Breast epithelium (tissue), 3 donors: Measurements from ENCODE around the gene SDC4.

Source experiments
- POLR2A ChIP-seq: fragments of 450-650 bp; IDR thresholded peaks from one replicate; pipeline ENCODE4 v1.6.1; 2016; ENCODE audit warnings: antibody characterized with exemption, mild to moderate bottlenecking, moderate library complexity
- TF ChIP-seq, protein P1 (sequence below), 3 donors: fragments of 450-650 bp; IDR thresholded peaks; one replicate each; pipeline ENCODE4 v1.5.1; 2016 to 2017; ENCODE audit warnings: antibody characterized with exemption in 3 of 3, mild to moderate bottlenecking in 3 of 3, moderate library complexity in 3 of 3

DNA sequence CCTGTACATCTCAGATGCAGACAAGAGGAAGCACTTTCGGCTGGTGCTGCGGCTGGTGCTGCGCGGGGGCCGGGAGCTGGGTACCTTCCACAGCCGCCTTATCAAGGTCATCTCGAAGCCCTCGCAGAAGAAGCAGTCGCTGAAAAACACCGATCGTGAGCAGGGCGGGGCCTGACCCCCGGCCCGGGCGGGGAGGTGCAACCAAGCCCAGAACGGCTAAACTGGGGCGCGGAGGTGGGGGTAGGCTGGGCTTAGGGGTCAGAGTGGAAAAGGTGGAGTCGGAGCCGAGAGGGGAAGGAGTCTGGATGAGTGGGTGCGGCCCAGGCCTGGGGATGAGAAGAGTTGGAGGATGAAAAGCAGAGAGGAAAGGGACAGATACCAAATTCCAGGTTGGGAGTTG, 36.0 kb downstream of the SDC4 start:
- TF ChIP-seq, protein P1, sequence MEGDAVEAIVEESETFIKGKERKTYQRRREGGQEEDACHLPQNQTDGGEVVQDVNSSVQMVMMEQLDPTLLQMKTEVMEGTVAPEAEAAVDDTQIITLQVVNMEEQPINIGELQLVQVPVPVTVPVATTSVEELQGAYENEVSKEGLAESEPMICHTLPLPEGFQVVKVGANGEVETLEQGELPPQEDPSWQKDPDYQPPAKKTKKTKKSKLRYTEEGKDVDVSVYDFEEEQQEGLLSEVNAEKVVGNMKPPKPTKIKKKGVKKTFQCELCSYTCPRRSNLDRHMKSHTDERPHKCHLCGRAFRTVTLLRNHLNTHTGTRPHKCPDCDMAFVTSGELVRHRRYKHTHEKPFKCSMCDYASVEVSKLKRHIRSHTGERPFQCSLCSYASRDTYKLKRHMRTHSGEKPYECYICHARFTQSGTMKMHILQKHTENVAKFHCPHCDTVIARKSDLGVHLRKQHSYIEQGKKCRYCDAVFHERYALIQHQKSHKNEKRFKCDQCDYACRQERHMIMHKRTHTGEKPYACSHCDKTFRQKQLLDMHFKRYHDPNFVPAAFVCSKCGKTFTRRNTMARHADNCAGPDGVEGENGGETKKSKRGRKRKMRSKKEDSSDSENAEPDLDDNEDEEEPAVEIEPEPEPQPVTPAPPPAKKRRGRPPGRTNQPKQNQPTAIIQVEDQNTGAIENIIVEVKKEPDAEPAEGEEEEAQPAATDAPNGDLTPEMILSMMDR (IDR thresholded peaks at IDR 0.05), result no peak
- no peak for TF ChIP-seq POLR2A
